Naive thymus-derived CD4-positive, alpha-beta T cell (primary cell): ENCODE measurements around the gene NCEH1. TPM values are rescaled to one million over a fixed set of nuclear protein-coding genes. Genes with fewer than 3 reads are reported as not detected.
A peak's percentile ranks its signal among the peaks of the same experiment; 100 is the strongest.

Experiments used
- ATAC-seq: fragments of 150-1000 bp; cut with Tn5 transposase; 2 replicates; pipeline ENCODE4 v1.10.0; 2021; ENCODE audit warnings: mild to moderate bottlenecking, moderate library complexity
- CTCF ChIA-PET: fragments of 350-600 bp; sonication (Branson Sonifier 250); formaldehyde crosslinking; loops from one replicate; lab custom pipeline; 2021; ENCODE audit warnings: antibody characterized with exemption; lab: Charles Lee
- POLR2A ChIA-PET: fragments of 350-600 bp; sonication (Branson Sonifier 250); formaldehyde crosslinking; loops from one replicate; lab custom pipeline; 2021; ENCODE audit warnings: antibody characterized with exemption, inconsistent platforms; lab: Charles Lee
- DNase-seq, 9 donors: peaks; one replicate each; pipeline versions ENCODE4 v3.0.0 to v3.0.0-alpha.2; 2020 to 2022; ENCODE audit warnings: mixed read lengths in 1 of 9
- H3K27ac ChIP-seq: one replicate; pipeline ENCODE4 v1.7.0; 2013; ENCODE audit warnings: mild to moderate bottlenecking, low read depth, low read length, moderate library complexity
- H3K27me3 ChIP-seq, 2 donors: one replicate each; pipeline ENCODE4 v1.7.0; 2013; ENCODE audit warnings: low read length in 2 of 2, mild to moderate bottlenecking in 2 of 2, moderate library complexity in 2 of 2; ENCODE audit not compliant: control insufficient read depth in 2 of 2, insufficient read depth in 2 of 2
- H3K36me3 ChIP-seq, 3 experiments: 1 replicate in 2 of 3; 2 replicates in 1 of 3; pipeline ENCODE4 v1.7.0; 2013; ENCODE audit warnings: low read length in 3 of 3, mild to moderate bottlenecking in 3 of 3, moderate library complexity in 1 of 3; ENCODE audit not compliant: insufficient read depth in 3 of 3, control insufficient read depth in 2 of 3
- H3K4me1 ChIP-seq, 2 donors: one replicate each; pipeline ENCODE4 v1.7.0; 2013; ENCODE audit warnings: low read length in 2 of 2, mild to moderate bottlenecking in 2 of 2, moderate library complexity in 1 of 2; ENCODE audit not compliant: control insufficient read depth in 2 of 2, insufficient read depth in 2 of 2
- H3K4me3 ChIP-seq: 2 replicates; pipeline ENCODE4 v1.7.0; 2013; ENCODE audit warnings: mild to moderate bottlenecking, low read length
- H3K9me3 ChIP-seq, 3 experiments: 1 replicate in 2 of 3; 2 replicates in 1 of 3; pipeline ENCODE4 v1.7.0; 2013; ENCODE audit warnings: low read length in 3 of 3; ENCODE audit not compliant: control insufficient read depth in 2 of 3
- H3K27ac Mint-ChIP-seq, 9 donors: one replicate each; pipeline ENCODE4 v1.8.0; 2020 to 2022; ENCODE audit warnings: mixed read lengths in 9 of 9, mild to moderate bottlenecking in 8 of 9, moderate library complexity in 5 of 9, inconsistent platforms in 2 of 9
- H3K27me3 Mint-ChIP-seq, 5 donors: one replicate each; pipeline ENCODE4 v1.8.0; 2021 to 2022; ENCODE audit warnings: mixed read lengths in 5 of 5, mild to moderate bottlenecking in 1 of 5
- H3K36me3 Mint-ChIP-seq, 5 donors: one replicate each; pipeline ENCODE4 v1.8.0; 2020 to 2022; ENCODE audit warnings: mixed read lengths in 5 of 5, mild to moderate bottlenecking in 3 of 5, inconsistent platforms in 1 of 5
- H3K4me1 Mint-ChIP-seq, 7 donors: one replicate each; pipeline ENCODE4 v1.8.0; 2020 to 2022; ENCODE audit warnings: mixed read lengths in 7 of 7, mild to moderate bottlenecking in 3 of 7, inconsistent platforms in 1 of 7
- H3K4me3 Mint-ChIP-seq, 10 donors: one replicate each; pipeline ENCODE4 v1.8.0; 2020 to 2022; ENCODE audit warnings: mild to moderate bottlenecking in 10 of 10, mixed read lengths in 10 of 10, moderate library complexity in 6 of 10, inconsistent platforms in 2 of 10
- H3K9me3 Mint-ChIP-seq, 11 donors: one replicate each; pipeline ENCODE4 v1.8.0; 2020 to 2022; ENCODE audit warnings: mixed read lengths in 11 of 11, mild to moderate bottlenecking in 4 of 11, inconsistent platforms in 1 of 11, moderate library complexity in 1 of 11
- intact Hi-C, 2 donors: fragments of 100-400 bp; cut with micrococcal nuclease; formaldehyde crosslinking; loops; one replicate each; pipeline ENCODE4 v1.15.1; 2023
- polyA plus RNA-seq, 2 donors: library from polyadenylated mRNA; unstranded; fragments of 300-500 nt; fragmentation: Illumina TruSeq; gene quantifications; one replicate each; pipeline ENCODE4 v1.2.3, GENCODE V29; 2021
- total RNA-seq, 6 experiments: library from RNA in 5 of 6; stranded (reverse) in 5 of 6; gene quantifications; 1 replicate in 5 of 6; 2 replicates in 1 of 6; pipeline ENCODE4 v1.2.3 and lab custom pipeline; 2021 to 2026

Gene NCEH1
- total and polyA plus RNA-seq, 7 experiments from 2014 or later: 1.2 to 8.9 (median 3.5) TPM

DNA sequence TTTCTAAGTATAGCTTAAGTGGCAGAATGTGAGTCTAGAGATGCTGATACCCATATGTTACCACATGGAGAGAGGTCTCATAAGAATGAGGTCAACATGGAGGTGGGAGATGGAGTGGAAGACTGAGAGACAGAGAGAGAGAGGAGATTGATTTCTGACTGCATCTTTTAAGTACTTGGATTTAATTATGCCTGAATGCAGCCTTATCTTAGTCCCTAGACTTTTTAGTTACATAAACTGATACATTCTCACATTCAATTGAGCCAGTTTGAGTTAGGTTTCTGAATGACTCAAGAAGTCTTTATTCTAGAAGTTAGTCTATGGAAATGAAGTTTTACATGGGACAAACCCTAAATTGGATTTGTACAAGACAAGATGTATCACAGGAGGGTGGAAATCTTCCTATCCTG lies 129.1 kb downstream of the NCEH1 start:
- ChIA-PET POLR2A (interaction anchor here (1.4 to 3.3 kb wide), 4 partner anchors 11 to 64 kb away, joined by 4 to 13 read pairs (median 7); partner anchors contain the start of gene TNFSF10), CTCF (no interaction called here)
- Mint-ChIP-seq H3K27ac (peak overlapping the region; percentile 72 to 97 (median 93)), H3K4me1 (peaks cover 71 to 100% (median 97%) of the 10 kb centered on the region in 7 donors), H3K36me3 (peaks cover 0 to 51% (median 11%) of the 10 kb centered on the region in 5 donors), H3K9me3 (peaks cover 0 to 20% (median 0%) of the 10 kb centered on the region in 11 donors), H3K27me3 (no peaks in the 10 kb centered on the region), H3K4me3 (peak overlapping the region in 7 of 10 donors; percentile 4 to 85 (median 76))
- no peaks in the 10 kb centered on the region for H3K9me3 ChIP-seq
- no peak overlapping the region for H3K27ac ChIP-seq
- ATAC-seq: no peak
- no peaks in the 10 kb centered on the region for H3K36me3 ChIP-seq
- H3K4me3 ChIP-seq: no peak overlapping the region
- no peaks in the 10 kb centered on the region for H3K27me3 ChIP-seq
- intact Hi-C loops: no loop called here
- H3K4me1 ChIP-seq: peaks cover 38 to 50% of the 10 kb centered on the region in 2 donors
- no peak for DNase-seq

DNA sequence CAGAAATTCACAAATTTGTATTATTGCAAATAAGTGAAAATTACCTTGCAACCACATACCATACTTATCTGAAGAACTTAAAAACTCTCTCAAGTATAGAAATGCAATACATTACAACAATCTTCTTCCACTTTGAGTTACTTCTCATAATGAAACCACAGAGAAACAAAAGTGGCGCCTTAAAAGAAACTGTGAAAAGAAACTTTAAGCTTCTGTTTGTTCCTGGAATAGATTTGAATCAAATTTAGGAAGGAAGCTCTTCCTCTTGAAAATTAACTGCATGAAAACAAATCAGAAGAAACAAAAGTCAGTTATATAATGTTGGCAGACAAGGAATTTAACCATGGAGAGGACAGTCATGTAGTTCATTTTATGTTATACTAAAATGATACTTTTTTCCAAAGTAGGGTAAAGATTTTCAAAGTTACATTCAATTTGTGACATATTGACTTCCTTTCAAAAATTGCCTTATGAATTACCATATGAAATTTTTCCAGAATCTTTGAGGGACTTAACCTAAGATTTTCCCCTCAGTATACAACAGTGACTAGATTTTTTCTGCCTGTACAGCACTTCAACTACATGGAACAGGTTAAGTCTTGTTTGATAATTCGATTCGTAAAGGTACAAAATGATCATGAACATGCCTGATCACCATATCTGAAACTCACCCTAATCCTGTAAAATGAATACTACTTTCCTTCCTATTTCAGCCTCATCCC lies 130.0 kb downstream of the NCEH1 start:
- CTCF ChIA-PET: interaction anchor here (1.0 kb wide), 1 partner anchor 16 kb away, joined by 3 read pairs; no protein-coding TSS in a partner anchor
- Histone ChIP-seq H3K36me3 (no peaks in the 10 kb centered on the region), H3K4me3 (peak overlapping the region; percentile 19), H3K27ac (peak overlapping the region; percentile 57), H3K4me1 (peaks cover 29 to 41% of the 10 kb centered on the region in 2 donors), H3K27me3 (no peaks in the 10 kb centered on the region), H3K9me3 (no peaks in the 10 kb centered on the region)
- H3K4me1 Mint-ChIP-seq: peaks cover 65 to 96% (median 94%) of the 10 kb centered on the region in 7 donors
- intact Hi-C loops: loop anchor here in 1 of 2 donors (1.0 kb wide), 5 partner anchors 11 to 64 kb away; partner anchors contain the start of gene TNFSF10
- DNase-seq (peak in 2 of 9 donors; percentile 29 to 33), ATAC-seq (no peak)
- H3K27ac Mint-ChIP-seq: peak overlapping the region; percentile 83 to 97 (median 93)
- peaks cover 0 to 20% (median 0%) of the 10 kb centered on the region in 11 donors for H3K9me3 Mint-ChIP-seq
- POLR2A ChIA-PET: interaction anchor here (0.8 to 3.3 kb wide), 4 partner anchors 11 to 63 kb away, joined by 4 to 10 read pairs (median 4); no protein-coding TSS in a partner anchor
- peaks cover 0 to 55% (median 11%) of the 10 kb centered on the region in 5 donors for H3K36me3 Mint-ChIP-seq
- no peaks in the 10 kb centered on the region for H3K27me3 Mint-ChIP-seq
- peak overlapping the region; percentile 49 to 85 (median 74) for H3K4me3 Mint-ChIP-seq

Other genes with a start within 250 kb of the NCEH1 start
- gene TNFSF10, start 187.6 kb downstream of the NCEH1 start, total RNA-seq: 100 to 1,000 TPM in 1 of 5 experiments, 10 to 100 TPM in 4; 10.8 to 234 (median 45.0) TPM
- 10 to 100 TPM; 60.9 to 92.1 TPM for gene TNFSF10, start 187.6 kb downstream of the NCEH1 start, polyA plus RNA-seq
- gene ECT2, start 39.7 kb upstream of the NCEH1 start, total RNA-seq: 10 to 100 TPM in 1 of 5 experiments, 1 to 10 TPM in 4; 1.3 to 41.2 (median 2.1) TPM
- gene ECT2, start 39.7 kb upstream of the NCEH1 start, polyA plus RNA-seq: 1 to 10 TPM; 1.3 to 1.6 TPM